ENCODE measurements around the gene GGACT. TPM values are rescaled to one million over a fixed set of nuclear protein-coding genes. Genes with fewer than 3 reads are reported as not detected.

GGACT gene
- total and polyA plus RNA-seq, 4 donors: 3.3 to 10.1 (median 4.8) TPM

DNA sequence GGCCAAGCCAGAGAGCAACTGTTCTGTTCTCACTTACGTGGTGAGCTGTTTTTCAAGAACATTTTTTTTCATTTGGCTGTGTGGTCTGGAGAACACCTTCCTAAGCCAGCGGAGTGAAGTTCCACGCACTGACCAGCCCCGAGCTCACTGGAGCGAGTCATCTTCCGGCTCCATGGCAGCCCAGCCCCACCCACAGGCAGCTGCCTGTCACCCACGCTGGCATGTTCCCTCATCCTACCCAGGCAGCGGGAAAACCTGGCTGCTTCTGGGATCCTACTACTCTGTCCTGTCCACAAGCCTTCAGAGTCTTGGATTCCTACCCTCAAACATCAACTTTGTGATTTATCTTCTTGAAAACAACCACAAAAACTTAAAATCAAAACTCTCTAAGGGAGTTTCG is 76.2 kb downstream of the GGACT start:
- no peaks in the 10 kb centered on the region for H3K27me3 ChIP-seq (ENCODE audit: control insufficient read depth, insufficient read depth, low read length)
- 90% methylated on average over 9 of the region's 9 CpGs for WGBS (ENCODE audit: insufficient coverage)
- no peaks in the 10 kb centered on the region for H3K9me3 ChIP-seq (ENCODE audit: control insufficient read depth, insufficient read depth, low read length)
- no peaks in the 10 kb centered on the region for H3K36me3 ChIP-seq (ENCODE audit: control insufficient read depth, insufficient read depth, low read length)
- H3K4me1 ChIP-seq (ENCODE audit: control insufficient read depth, insufficient read depth, low read length): peaks cover 6% of the 10 kb centered on the region
- H3K27ac ChIP-seq (ENCODE audit: low read depth, low read length): peak overlapping the region; percentile 75
- no peak overlapping the region for H3K4me3 ChIP-seq (ENCODE audit: low read depth, low read length)
- DNase-seq (ENCODE audit: low read depth in 4 of 6, low spot score in 6 of 6): no peak

GRCh38 chr13:100511466-100511865 is 77.1 kb downstream of the GGACT start:
- Histone ChIP-seq H3K4me1 (ENCODE audit: control insufficient read depth, insufficient read depth, low read length) (peaks cover 6% of the 10 kb centered on the region), H3K9me3 (ENCODE audit: control insufficient read depth, insufficient read depth, low read length) (no peaks in the 10 kb centered on the region), H3K27me3 (ENCODE audit: control insufficient read depth, insufficient read depth, low read length) (no peaks in the 10 kb centered on the region), H3K36me3 (ENCODE audit: control insufficient read depth, insufficient read depth, low read length) (no peaks in the 10 kb centered on the region), H3K27ac (ENCODE audit: low read depth, low read length) (peak overlapping the region; percentile 40), H3K4me3 (ENCODE audit: low read depth, low read length) (no peak overlapping the region)
- DNase-seq (ENCODE audit: low read depth in 4 of 6, low spot score in 6 of 6): no peak
- 73% methylated on average over 6 of the region's 7 CpGs for WGBS (ENCODE audit: insufficient coverage)

- peak overlapping the region; percentile 83 for H3K27ac ChIP-seq (ENCODE audit: low read depth, low read length)
- H3K4me3 ChIP-seq (ENCODE audit: low read depth, low read length): no peak overlapping the region
- H3K36me3 ChIP-seq (ENCODE audit: control insufficient read depth, insufficient read depth, low read length): no peaks in the 10 kb centered on the region
- 54% methylated on average over 7 of the region's 11 CpGs for WGBS (ENCODE audit: insufficient coverage)
- H3K9me3 ChIP-seq (ENCODE audit: control insufficient read depth, insufficient read depth, low read length): no peaks in the 10 kb centered on the region
- H3K4me1 ChIP-seq (ENCODE audit: control insufficient read depth, insufficient read depth, low read length): peaks cover 6% of the 10 kb centered on the region
- H3K27me3 ChIP-seq (ENCODE audit: control insufficient read depth, insufficient read depth, low read length): no peaks in the 10 kb centered on the region
- DNase-seq (ENCODE audit: low read depth in 4 of 6, low spot score in 6 of 6): peak in 2 of 6 donors; percentile 56 to 90
Measured at GRCh38 chr13:100510208-100510957, 78.2 kb downstream of the GGACT start.

GRCh38 chr13:100508996-100509395 is 79.6 kb downstream of the GGACT start:
- Histone ChIP-seq H3K9me3 (ENCODE audit: control insufficient read depth, insufficient read depth, low read length) (no peaks in the 10 kb centered on the region), H3K4me1 (ENCODE audit: control insufficient read depth, insufficient read depth, low read length) (peaks cover 6% of the 10 kb centered on the region), H3K36me3 (ENCODE audit: control insufficient read depth, insufficient read depth, low read length) (no peaks in the 10 kb centered on the region), H3K4me3 (ENCODE audit: low read depth, low read length) (no peak overlapping the region), H3K27me3 (ENCODE audit: control insufficient read depth, insufficient read depth, low read length) (no peaks in the 10 kb centered on the region), H3K27ac (ENCODE audit: low read depth, low read length) (peak overlapping the region; percentile 83)
- DNase-seq (ENCODE audit: low read depth in 4 of 6, low spot score in 6 of 6): no peak
- WGBS (ENCODE audit: insufficient coverage): 54% methylated on average over 8 of the region's 8 CpGs

DNA sequence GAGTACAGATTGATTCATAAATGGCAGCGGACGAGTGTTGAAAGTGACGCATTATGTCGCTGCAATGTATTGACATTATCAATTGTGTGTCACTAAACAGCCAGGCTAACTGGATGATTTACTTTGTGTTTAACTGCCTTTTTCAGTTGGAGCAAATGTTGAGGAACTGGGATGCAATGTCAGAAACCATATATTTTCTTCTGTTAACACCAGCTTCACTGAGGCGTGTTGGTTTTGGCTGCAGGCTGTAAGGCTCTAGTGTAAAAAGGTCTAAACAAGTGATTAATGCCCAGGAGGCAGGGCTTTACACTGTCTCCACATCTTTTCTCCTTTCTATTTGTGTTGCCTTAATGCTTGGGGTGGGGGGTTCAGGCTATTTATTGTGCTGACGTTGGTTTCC is 80.1 kb downstream of the GGACT start:
- DNase-seq (ENCODE audit: low read depth in 4 of 6, low spot score in 6 of 6): peak in 2 of 6 donors; percentile 71 to 72
- Histone ChIP-seq H3K4me1 (ENCODE audit: control insufficient read depth, insufficient read depth, low read length) (peaks cover 6% of the 10 kb centered on the region), H3K27me3 (ENCODE audit: control insufficient read depth, insufficient read depth, low read length) (no peaks in the 10 kb centered on the region), H3K36me3 (ENCODE audit: control insufficient read depth, insufficient read depth, low read length) (no peaks in the 10 kb centered on the region), H3K27ac (ENCODE audit: low read depth, low read length) (peak overlapping the region; percentile 83), H3K4me3 (ENCODE audit: low read depth, low read length) (no peak overlapping the region), H3K9me3 (ENCODE audit: control insufficient read depth, insufficient read depth, low read length) (no peaks in the 10 kb centered on the region)
- WGBS (ENCODE audit: insufficient coverage): 33% methylated on average over 3 of the region's 6 CpGs

- no peaks in the 10 kb centered on the region for H3K27me3 ChIP-seq (ENCODE audit: control insufficient read depth, insufficient read depth, low read length)
- H3K4me1 ChIP-seq (ENCODE audit: control insufficient read depth, insufficient read depth, low read length): peaks cover 3% of the 10 kb centered on the region
- H3K4me3 ChIP-seq (ENCODE audit: low read depth, low read length): no peak overlapping the region
- no peak for DNase-seq (ENCODE audit: low read depth in 4 of 6, low spot score in 6 of 6)
- H3K27ac ChIP-seq (ENCODE audit: low read depth, low read length): peak overlapping the region; percentile 0
- WGBS (ENCODE audit: insufficient coverage): 100% methylated on average over 1 of the region's 9 CpGs
- H3K9me3 ChIP-seq (ENCODE audit: control insufficient read depth, insufficient read depth, low read length): no peaks in the 10 kb centered on the region
- no peaks in the 10 kb centered on the region for H3K36me3 ChIP-seq (ENCODE audit: control insufficient read depth, insufficient read depth, low read length)
Measured at GRCh38 chr13:100506600-100507422, 81.8 kb downstream of the GGACT start.

DNA sequence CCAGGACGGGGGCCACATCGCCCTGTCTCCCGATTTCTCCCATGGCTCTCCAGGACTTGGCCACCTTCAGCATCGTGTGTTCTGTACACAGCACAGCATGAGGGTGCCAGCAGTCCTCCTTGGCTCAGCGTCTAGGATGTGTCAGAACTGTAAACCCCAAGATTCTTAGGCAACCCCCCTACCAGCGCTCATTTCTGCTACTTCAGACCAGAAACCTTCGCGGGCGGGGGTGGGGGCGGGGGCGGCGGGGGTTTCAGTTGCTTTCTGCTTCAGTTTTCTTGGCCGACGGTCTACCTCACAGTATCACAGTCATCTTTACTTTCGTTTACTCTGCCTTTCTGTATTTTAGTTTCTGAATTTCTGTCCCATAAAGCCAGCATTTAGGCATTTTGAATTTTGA is 82.4 kb downstream of the GGACT start:
- Histone ChIP-seq H3K9me3 (ENCODE audit: control insufficient read depth, insufficient read depth, low read length) (no peaks in the 10 kb centered on the region), H3K27ac (ENCODE audit: low read depth, low read length) (no peak overlapping the region), H3K27me3 (ENCODE audit: control insufficient read depth, insufficient read depth, low read length) (no peaks in the 10 kb centered on the region), H3K36me3 (ENCODE audit: control insufficient read depth, insufficient read depth, low read length) (no peaks in the 10 kb centered on the region), H3K4me3 (ENCODE audit: low read depth, low read length) (no peak overlapping the region), H3K4me1 (ENCODE audit: control insufficient read depth, insufficient read depth, low read length) (peaks cover 3% of the 10 kb centered on the region)
- 91% methylated on average over 12 of the region's 15 CpGs for WGBS (ENCODE audit: insufficient coverage)
- DNase-seq (ENCODE audit: low read depth in 4 of 6, low spot score in 6 of 6): no peak

DNA sequence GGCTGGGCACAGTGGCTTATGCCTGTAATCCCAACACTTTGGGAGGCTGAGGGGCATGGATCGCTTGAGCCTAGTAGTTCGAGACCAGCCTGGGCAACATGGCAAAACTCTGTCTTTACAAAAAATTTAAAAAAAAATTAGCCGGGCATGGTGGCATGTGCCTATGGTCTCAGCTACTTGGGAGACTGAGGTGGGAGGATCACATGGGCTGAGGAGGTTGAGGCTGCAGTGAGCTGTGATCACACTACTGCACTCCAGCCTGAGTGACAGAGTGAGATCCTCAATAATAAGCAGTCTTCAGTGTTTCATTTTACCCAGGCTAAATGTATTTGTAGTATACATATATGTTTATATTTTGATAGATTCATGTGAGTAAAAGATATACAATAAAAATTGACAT is 85.0 kb downstream of the GGACT start:
- Histone ChIP-seq H3K27me3 (ENCODE audit: control insufficient read depth, insufficient read depth, low read length) (no peaks in the 10 kb centered on the region), H3K27ac (ENCODE audit: low read depth, low read length) (no peak overlapping the region), H3K4me3 (ENCODE audit: low read depth, low read length) (no peak overlapping the region), H3K36me3 (ENCODE audit: control insufficient read depth, insufficient read depth, low read length) (no peaks in the 10 kb centered on the region), H3K4me1 (ENCODE audit: control insufficient read depth, insufficient read depth, low read length) (no peaks in the 10 kb centered on the region), H3K9me3 (ENCODE audit: control insufficient read depth, insufficient read depth, low read length) (no peaks in the 10 kb centered on the region)
- 100% methylated on average over 2 of the region's 3 CpGs for WGBS (ENCODE audit: insufficient coverage)
- no peak for DNase-seq (ENCODE audit: low read depth in 4 of 6, low spot score in 6 of 6)

DNA sequence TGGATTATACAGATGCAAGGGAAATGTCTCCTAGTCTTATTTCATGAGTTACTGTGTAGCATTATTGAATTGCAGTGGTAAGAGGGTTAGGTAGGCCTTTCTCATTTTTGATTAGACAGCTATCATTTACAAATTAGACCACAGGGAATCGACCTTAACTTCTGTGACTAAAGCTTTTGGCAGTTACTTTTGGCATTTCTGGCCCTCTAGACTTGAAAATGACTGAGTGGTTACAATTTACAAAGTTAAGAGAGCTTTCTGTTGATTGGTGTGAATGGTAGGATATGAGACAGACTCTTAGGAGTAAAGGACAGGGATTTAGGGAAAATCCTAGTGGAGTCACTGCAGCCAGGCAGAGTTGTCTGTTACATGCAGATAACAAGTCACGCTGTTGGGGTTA is 86.1 kb downstream of the GGACT start:
- WGBS (ENCODE audit: insufficient coverage): 63% methylated on average over 2 of the region's 2 CpGs
- no peaks in the 10 kb centered on the region for H3K27me3 ChIP-seq (ENCODE audit: control insufficient read depth, insufficient read depth, low read length)
- H3K4me1 ChIP-seq (ENCODE audit: control insufficient read depth, insufficient read depth, low read length): no peaks in the 10 kb centered on the region
- no peak overlapping the region for H3K4me3 ChIP-seq (ENCODE audit: low read depth, low read length)
- no peak for DNase-seq (ENCODE audit: low read depth in 4 of 6, low spot score in 6 of 6)
- no peaks in the 10 kb centered on the region for H3K36me3 ChIP-seq (ENCODE audit: control insufficient read depth, insufficient read depth, low read length)
- no peaks in the 10 kb centered on the region for H3K9me3 ChIP-seq (ENCODE audit: control insufficient read depth, insufficient read depth, low read length)
- peak overlapping the region; percentile 16 for H3K27ac ChIP-seq (ENCODE audit: low read depth, low read length)
